GM21576 (cell line): ENCODE results near the gene MYRIP.
"Not testable (repeated sequence)": the region's sequence is repeated elsewhere in the genome, so short reads cannot be mapped to it uniquely, and the experiment has no call there.

Source experiments
- ATAC-seq: cut with Tn5 transposase; IDR thresholded peaks from one replicate; pipeline ENCODE4 v1.9.1; 2021; ENCODE audit warnings: mild to moderate bottlenecking, moderate library complexity; ENCODE audit not compliant: unreplicated experiment

MYRIP gene

GRCh38 chr3:40021338-40021737 is 211.9 kb downstream of the MYRIP start:
- ATAC-seq, result no peak

- no peak for ATAC-seq
Measured at GRCh38 chr3:40022297-40022827, 213.0 kb downstream of the MYRIP start.

GRCh38 chr3:40024526-40024925 is 215.1 kb downstream of the MYRIP start:
- no peak for ATAC-seq

- not testable (repeated sequence) for ATAC-seq
Measured at GRCh38 chr3:40025892-40026291, 216.5 kb downstream of the MYRIP start.

GRCh38 chr3:40035177-40035576 is 225.8 kb downstream of the MYRIP start:
- ATAC-seq, result no peak

GRCh38 chr3:40037582-40037981 is 228.2 kb downstream of the MYRIP start:
- ATAC-seq, result no peak

GRCh38 chr3:40042752-40043443 is 233.5 kb downstream of the MYRIP start:
- no peak for ATAC-seq

- ATAC-seq, result no peak
Measured at GRCh38 chr3:40043444-40043755, 234.0 kb downstream of the MYRIP start.

GRCh38 chr3:40044487-40044886 is 235.1 kb downstream of the MYRIP start:
- no peak for ATAC-seq

GRCh38 chr3:40045051-40045450 is 235.6 kb downstream of the MYRIP start:
- ATAC-seq, result no peak

GRCh38 chr3:40046149-40046548 is 236.7 kb downstream of the MYRIP start:
- ATAC-seq, result no peak

GRCh38 chr3:40047406-40047805 is 238.0 kb downstream of the MYRIP start:
- no peak for ATAC-seq

- no peak for ATAC-seq
Measured at GRCh38 chr3:40053663-40054062, 244.3 kb downstream of the MYRIP start.

- no peak for ATAC-seq
Measured at GRCh38 chr3:40054568-40055222, 245.3 kb downstream of the MYRIP start.

- no peak for ATAC-seq
Measured at GRCh38 chr3:40055361-40055760, 246.0 kb downstream of the MYRIP start.

- no peak for ATAC-seq
Measured at GRCh38 chr3:40055956-40056355, 246.5 kb downstream of the MYRIP start.

GRCh38 chr3:40057077-40057476 is 247.7 kb downstream of the MYRIP start:
- no peak for ATAC-seq

- ATAC-seq, result no peak
Measured at GRCh38 chr3:40057786-40058185, 248.4 kb downstream of the MYRIP start.

- ATAC-seq, result no peak
Measured at GRCh38 chr3:40068636-40069035, 259.2 kb downstream of the MYRIP start.

GRCh38 chr3:40070816-40071215 is 261.4 kb downstream of the MYRIP start:
- ATAC-seq, result no peak

GRCh38 chr3:40071683-40072238 is 262.4 kb downstream of the MYRIP start:
- ATAC-seq, result no peak

GRCh38 chr3:40073310-40074007 is 264.1 kb downstream of the MYRIP start:
- ATAC-seq, result no peak
